Kidney (tissue), 14 donors: ENCODE results near the gene TEX53. TPM values are rescaled to one million over a fixed set of nuclear protein-coding genes. Genes with fewer than 3 reads are reported as not detected.

Experiments used
- DNase-seq, 5 donors: peaks; one replicate each; pipeline ENCODE4 v3.0.0-alpha.2; 2013 to 2020
- FAIRE-seq: peaks from 2 replicates; lab custom pipeline; 2012; peaks lifted over from hg19 to GRCh38; lab: Jason Lieb, UNC
- H3K27ac ChIP-seq, 2 donors: one replicate each; pipeline ENCODE4 v1.7.0; 2013; ENCODE audit warnings: low read depth in 2 of 2, low read length in 2 of 2, inconsistent platforms in 1 of 2
- H3K27me3 ChIP-seq: one replicate; pipeline ENCODE4 v1.7.1; 2013; ENCODE audit warnings: low read length, inconsistent platforms; ENCODE audit not compliant: control insufficient read depth, insufficient read depth
- H3K36me3 ChIP-seq, 3 donors: one replicate each; pipeline versions ENCODE4 v1.7.0 to v1.7.1; 2013; ENCODE audit warnings: low read length in 3 of 3, control low read depth in 1 of 3, inconsistent platforms in 1 of 3; ENCODE audit not compliant: insufficient read depth in 3 of 3, control insufficient read depth in 2 of 3
- H3K4me1 ChIP-seq, 3 donors: one replicate each; pipeline versions ENCODE4 v1.7.0 to v1.7.1; 2013; ENCODE audit warnings: low read length in 3 of 3, inconsistent platforms in 1 of 3, low read depth in 1 of 3; ENCODE audit not compliant: control insufficient read depth in 2 of 3, insufficient read depth in 2 of 3
- H3K4me3 ChIP-seq, 3 donors: one replicate each; pipeline versions ENCODE4 v1.7.0 to v1.8.1; 2013; ENCODE audit warnings: low read length in 3 of 3, control low read depth in 1 of 3, inconsistent platforms in 1 of 3
- H3K9ac ChIP-seq, 3 donors: one replicate each; pipeline versions ENCODE4 v1.7.0 to v1.7.1; 2013; ENCODE audit warnings: low read length in 3 of 3, control low read depth in 1 of 3, inconsistent platforms in 1 of 3
- H3K9me3 ChIP-seq, 3 donors: one replicate each; pipeline versions ENCODE4 v1.7.0 to v1.7.1; 2013; ENCODE audit warnings: low read length in 3 of 3, control low read depth in 1 of 3, inconsistent platforms in 1 of 3; ENCODE audit not compliant: control insufficient read depth in 2 of 3, insufficient read depth in 1 of 3
- CTCF ChIP-seq: IDR thresholded peaks from 3 replicates; pipeline ENCODE4 v1.5.1; 2012; ENCODE audit warnings: mild to moderate bottlenecking, moderate library complexity, borderline replicate concordance; ENCODE audit not compliant: insufficient read depth; ENCODE audit errors: extremely low read depth
- intact Hi-C: fragments of 100-400 bp; cut with DNase I; formaldehyde crosslinking; loops from one replicate; pipeline ENCODE4 v1.11.1; 2022
- polyA plus RNA-seq: library from polyadenylated mRNA; stranded (reverse); fragments of 350-450 nt; fragmentation: Illumina TruSeq; extraction: RNeasy Lipid Tissue Mini Kit (QIAGEN cat#74804); gene quantifications from one replicate; pipeline ENCODE4 v1.2.3, GENCODE V29; 2014; ENCODE audit warnings: low read depth, low replicate concordance; ENCODE audit not compliant: insufficient read depth
- total RNA-seq: library from RNA; stranded (reverse); fragmentation: NEBNext Ultra II Directional; extraction: Animal tissue kit (Norgen Biotek cat#: 25700); gene quantifications from one replicate; pipeline ENCODE4 v1.2.1, GENCODE V29; 2021
- donor health status: control.
- donor health status: control.
- donor health status: control.
- donor health status: control.
- donor health status: control.
- donor health status: DM: yes; HTN: yes; CAD: no.
- donor health status: Normal renal cell carcinoma (clear cell type).

The TEX53 gene
- total and polyA plus RNA-seq, 2 donors from 2014 or later: not detected

- H3K9ac ChIP-seq: no peak overlapping the region
- no peak for TF ChIP-seq CTCF
- H3K27me3 ChIP-seq: no peaks in the 10 kb centered on the region
- H3K9me3 ChIP-seq: no peaks in the 10 kb centered on the region
- FAIRE-seq (no peak), DNase-seq (no peak)
- H3K4me1 ChIP-seq: no peaks in the 10 kb centered on the region
- no peak overlapping the region for H3K27ac ChIP-seq
- no peaks in the 10 kb centered on the region for H3K36me3 ChIP-seq
- intact Hi-C loops: no loop called here
- no peak overlapping the region for H3K4me3 ChIP-seq
Measured at GRCh38 chr9:114685951-114686350, 28.3 kb upstream of the TEX53 start.

- Histone ChIP-seq H3K36me3 (no peaks in the 10 kb centered on the region), H3K27ac (no peak overlapping the region), H3K27me3 (no peaks in the 10 kb centered on the region), H3K9ac (no peak overlapping the region), H3K4me3 (no peak overlapping the region), H3K9me3 (no peaks in the 10 kb centered on the region), H3K4me1 (no peaks in the 10 kb centered on the region)
- no peak for DNase-seq
- TF ChIP-seq CTCF: no peak
- no peak for FAIRE-seq
- intact Hi-C loops: no loop called here
Measured at GRCh38 chr9:114684036-114684435, 26.4 kb upstream of the TEX53 start.

- FAIRE-seq (no peak), DNase-seq (no peak)
- intact Hi-C loops: no loop called here
- no peak overlapping the region for H3K9ac ChIP-seq
- H3K27me3 ChIP-seq: no peaks in the 10 kb centered on the region
- H3K9me3 ChIP-seq: no peaks in the 10 kb centered on the region
- H3K4me1 ChIP-seq: no peaks in the 10 kb centered on the region
- TF ChIP-seq CTCF: no peak
- no peaks in the 10 kb centered on the region for H3K36me3 ChIP-seq
- no peak overlapping the region for H3K27ac ChIP-seq
- H3K4me3 ChIP-seq: no peak overlapping the region
Measured at GRCh38 chr9:114682846-114683245, 25.2 kb upstream of the TEX53 start.
